Measurements from ENCODE around the gene FN3KRP. TPM values are rescaled to one million over a fixed set of nuclear protein-coding genes. Genes with fewer than 3 reads are reported as not detected.
A peak's percentile ranks its signal among the peaks of the same experiment; 100 is the strongest.

FN3KRP gene
- total RNA-seq, 2 donors from 2014 or later: 26.1 to 28.3 TPM

GRCh38 chr17:82698065-82698973, 18.2 kb upstream of the FN3KRP start, which contains the start of gene RAB40B:
RAB40B (minus strand) TSS chr17:82698698; CDS start chr17:82698596, 102 bp downstream.
- H3K27me3 ChIP-seq (replicated peaks; ENCODE audit: insufficient read depth): no peaks in the 10 kb centered on the region
- under 1% methylated on average over 25 of the region's 112 CpGs for WGBS
- H3K4me1 ChIP-seq (replicated peaks): peaks cover 12% of the 10 kb centered on the region
- TF ChIP-seq POLR2AphosphoS5 (IDR thresholded peaks at IDR 0.05) (peak; percentile 88), CTCF (IDR thresholded peaks at IDR 0.05) (no peak), POLR2A (IDR thresholded peaks at IDR 0.05) (peak; percentile 81)
- peak within 1 kb of the TSS; percentile 76 to 83 for H3K4me3 ChIP-seq
- no peaks in the 10 kb centered on the region for H3K36me3 ChIP-seq
- intact Hi-C loops (cut with DNase I): loop anchor here (2.0 kb wide), 1 partner anchor 50 kb away; the partner anchor contains the start of gene WDR45B
- peak within 1 kb of the TSS; percentile 67 to 69 for H3K27ac ChIP-seq
- no peaks in the 10 kb centered on the region for H3K9me3 ChIP-seq
- DNase-seq (ENCODE audit: low spot score): peak; percentile 100

DNA sequence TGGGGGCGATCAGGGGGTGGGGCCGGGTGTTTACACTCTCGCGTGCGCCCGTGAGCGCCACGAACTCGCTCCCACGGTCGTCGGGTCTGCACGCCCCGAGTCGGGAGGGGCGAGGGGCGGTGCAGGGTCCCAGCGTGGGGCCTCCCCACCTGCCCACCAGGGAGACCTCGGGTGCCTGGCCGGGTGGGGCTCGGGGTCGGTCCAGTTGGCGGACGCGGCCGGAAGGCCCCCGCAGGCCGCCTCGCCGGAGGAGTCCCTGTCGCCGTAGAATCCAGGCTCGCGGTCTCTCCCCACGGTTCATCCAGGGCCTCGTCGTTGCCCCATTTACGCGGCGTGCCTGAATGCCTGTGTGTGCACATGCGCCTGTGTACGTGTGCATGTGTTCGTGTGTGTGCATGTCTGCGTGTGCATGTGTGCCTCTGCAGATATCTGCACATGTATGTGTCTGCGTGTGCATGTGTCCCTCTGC, 17.5 kb upstream of the FN3KRP start:
- intact Hi-C loops (cut with DNase I): loop anchor here (2.0 kb wide), 1 partner anchor 50 kb away; the partner anchor contains the start of gene WDR45B
- peaks cover 12% of the 10 kb centered on the region for H3K4me1 ChIP-seq (replicated peaks)
- no peaks in the 10 kb centered on the region for H3K9me3 ChIP-seq
- H3K27ac ChIP-seq: peak overlapping the region; percentile 62 to 69
- H3K4me3 ChIP-seq: peak overlapping the region; percentile 76 to 83
- 19% methylated on average over 10 of the region's 45 CpGs for WGBS
- H3K27me3 ChIP-seq (replicated peaks; ENCODE audit: insufficient read depth): no peaks in the 10 kb centered on the region
- no peak for TF ChIP-seq CTCF (IDR thresholded peaks at IDR 0.05)
- peak; percentile 33 for TF ChIP-seq POLR2A (IDR thresholded peaks at IDR 0.05)
- no peak for DNase-seq (ENCODE audit: low spot score)
- H3K36me3 ChIP-seq: no peaks in the 10 kb centered on the region

DNA sequence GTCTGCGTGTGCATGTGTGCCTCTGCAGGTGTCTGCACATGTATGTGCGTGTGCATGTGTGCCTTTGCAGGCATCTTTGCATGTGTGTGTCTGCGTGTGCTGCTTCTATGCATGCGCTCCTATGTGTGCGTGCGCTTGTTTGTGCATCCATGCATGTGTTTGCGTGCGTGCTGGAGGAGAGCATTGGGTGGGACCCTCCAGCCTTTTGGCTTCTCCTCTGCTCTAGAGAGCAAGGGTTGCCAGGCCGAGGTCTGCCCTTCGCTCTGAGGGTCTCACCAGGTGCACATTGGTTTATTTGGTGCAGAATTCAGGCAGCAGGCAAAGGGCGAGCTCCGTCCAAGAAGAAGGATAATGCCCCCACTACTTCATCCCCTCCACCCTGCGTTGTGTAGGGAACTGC, 17.0 kb upstream of the FN3KRP start:
- Histone ChIP-seq H3K27me3 (replicated peaks; ENCODE audit: insufficient read depth) (no peaks in the 10 kb centered on the region), H3K36me3 (no peaks in the 10 kb centered on the region), H3K9me3 (no peaks in the 10 kb centered on the region), H3K4me1 (replicated peaks) (peaks cover 12% of the 10 kb centered on the region), H3K4me3 (peak overlapping the region in 1 of 2 donors; percentile 83), H3K27ac (no peak overlapping the region)
- TF ChIP-seq CTCF (IDR thresholded peaks at IDR 0.05) (no peak), POLR2A (IDR thresholded peaks at IDR 0.05) (no peak), POLR2AphosphoS5 (IDR thresholded peaks at IDR 0.05) (no peak)
- 86% methylated on average over 13 of the region's 13 CpGs for WGBS
- intact Hi-C loops (cut with DNase I): loop anchor here (2.0 kb wide), 1 partner anchor 51 kb away; the partner anchor contains the start of gene WDR45B
- DNase-seq (ENCODE audit: low spot score): no peak

DNA sequence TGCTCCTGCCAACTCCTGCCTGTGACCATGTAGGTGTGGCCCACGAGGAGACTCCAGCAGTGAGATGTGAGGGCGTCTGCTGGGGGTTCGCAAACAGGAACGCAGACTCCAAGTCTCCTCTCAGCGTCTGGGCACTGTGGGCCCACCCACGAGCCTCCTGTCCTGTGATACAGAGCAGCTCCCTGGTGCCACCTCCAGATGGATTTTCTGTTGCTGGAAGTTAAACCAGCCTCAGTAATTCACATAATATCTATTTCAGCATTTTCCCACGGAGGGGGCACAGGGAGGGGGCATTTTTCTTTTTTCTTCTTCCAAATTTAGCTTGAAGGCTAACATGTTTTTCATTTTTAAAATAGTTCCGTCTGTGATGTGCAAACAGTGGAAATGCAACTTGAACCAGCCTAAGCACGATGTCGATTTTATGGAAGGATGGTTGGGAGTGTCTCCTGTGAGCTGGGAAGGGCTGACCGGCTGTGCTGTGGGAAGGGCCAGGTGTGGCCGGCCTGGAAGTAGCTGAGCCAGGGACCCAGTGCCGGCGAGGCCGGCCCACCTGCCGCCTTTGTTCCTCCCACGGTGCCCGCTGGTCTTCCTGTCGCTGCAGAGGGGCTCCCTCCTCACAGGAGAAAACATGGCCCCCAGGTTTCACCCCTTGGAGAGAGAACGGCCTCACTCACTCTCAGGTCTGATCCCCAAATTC, 14.1 kb upstream of the FN3KRP start:
- intact Hi-C loops (cut with DNase I): no loop called here
- Histone ChIP-seq H3K27me3 (replicated peaks; ENCODE audit: insufficient read depth) (no peaks in the 10 kb centered on the region), H3K9me3 (no peaks in the 10 kb centered on the region), H3K4me3 (no peak overlapping the region), H3K36me3 (no peaks in the 10 kb centered on the region), H3K27ac (peak overlapping the region; percentile 66 to 67), H3K4me1 (replicated peaks) (peaks cover 5% of the 10 kb centered on the region)
- WGBS: 26% methylated on average over 20 of the region's 20 CpGs
- DNase-seq (ENCODE audit: low spot score): peak; percentile 45
- TF ChIP-seq POLR2AphosphoS5 (IDR thresholded peaks at IDR 0.05) (peak; percentile 34), POLR2A (IDR thresholded peaks at IDR 0.05) (no peak), CTCF (IDR thresholded peaks at IDR 0.05) (peak in 1 of 4 experiments; percentile 16)
